KG1 (cell line): ENCODE measurements around the gene SUN1.
A peak's percentile ranks its signal among the peaks of the same experiment; 100 is the strongest.
"Not testable (repeated sequence)": the region's sequence is repeated elsewhere in the genome, so short reads cannot be mapped to it uniquely, and the experiment has no call there.

Experiments used
- DNase-seq: peaks from one replicate; lab custom pipeline; 2025; lab: John Stamatoyannopoulos, UW

Gene SUN1

DNA sequence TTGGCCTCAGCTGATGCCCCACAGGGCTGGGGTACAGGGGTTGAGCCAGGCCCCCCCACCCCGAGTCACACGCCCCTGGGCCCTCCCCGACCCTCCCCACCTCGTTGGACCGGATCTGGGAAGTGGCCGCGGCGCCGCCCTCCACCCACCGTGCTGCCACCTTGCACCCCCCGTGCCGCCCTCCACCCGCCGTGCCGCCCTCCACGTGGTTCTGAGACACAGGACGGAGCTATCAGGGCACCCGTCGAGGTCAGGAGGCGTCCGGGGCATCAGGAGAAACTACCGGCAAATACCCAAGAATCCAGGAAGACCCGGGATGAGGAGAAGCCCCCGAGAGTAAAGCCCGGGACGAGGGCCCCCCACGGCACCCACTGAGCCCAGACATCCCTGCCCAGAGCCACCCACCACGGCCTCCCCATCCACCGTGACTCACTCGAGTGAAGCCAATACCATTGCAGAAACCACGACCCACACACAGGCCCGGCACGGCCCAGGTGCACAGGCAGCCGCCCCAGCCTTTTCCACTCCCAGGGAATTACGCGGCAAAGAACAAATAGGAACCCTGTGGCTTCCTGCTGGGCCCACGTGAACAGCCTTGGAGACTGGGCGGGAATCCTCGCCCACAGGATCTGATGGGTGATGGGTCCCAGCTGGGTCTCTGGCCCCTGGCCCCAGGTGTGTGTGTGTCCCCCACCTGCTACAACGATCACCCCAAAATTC is 88.2 kb downstream of the SUN1 start:
- DNase-seq: no peak

DNA sequence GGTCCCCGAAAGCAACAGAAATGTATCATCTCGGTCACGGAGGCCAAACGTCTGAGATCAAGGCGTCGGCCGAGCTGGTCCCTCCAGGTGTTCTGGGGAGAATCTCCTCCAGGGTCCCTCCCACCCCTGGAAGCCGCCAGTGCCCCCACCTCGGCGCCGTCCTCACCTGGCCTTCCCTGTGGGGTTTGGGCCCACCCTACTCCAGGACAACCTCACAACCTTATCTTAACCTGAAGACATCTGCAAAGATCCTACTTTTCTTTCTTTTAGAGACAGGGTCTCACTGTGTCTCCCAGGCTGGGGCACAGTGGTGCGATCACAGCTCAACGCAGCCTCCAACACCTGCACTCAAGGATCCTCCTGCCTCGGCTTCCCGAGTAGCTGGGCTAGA is 88.8 kb downstream of the SUN1 start:
- no peak for DNase-seq

DNA sequence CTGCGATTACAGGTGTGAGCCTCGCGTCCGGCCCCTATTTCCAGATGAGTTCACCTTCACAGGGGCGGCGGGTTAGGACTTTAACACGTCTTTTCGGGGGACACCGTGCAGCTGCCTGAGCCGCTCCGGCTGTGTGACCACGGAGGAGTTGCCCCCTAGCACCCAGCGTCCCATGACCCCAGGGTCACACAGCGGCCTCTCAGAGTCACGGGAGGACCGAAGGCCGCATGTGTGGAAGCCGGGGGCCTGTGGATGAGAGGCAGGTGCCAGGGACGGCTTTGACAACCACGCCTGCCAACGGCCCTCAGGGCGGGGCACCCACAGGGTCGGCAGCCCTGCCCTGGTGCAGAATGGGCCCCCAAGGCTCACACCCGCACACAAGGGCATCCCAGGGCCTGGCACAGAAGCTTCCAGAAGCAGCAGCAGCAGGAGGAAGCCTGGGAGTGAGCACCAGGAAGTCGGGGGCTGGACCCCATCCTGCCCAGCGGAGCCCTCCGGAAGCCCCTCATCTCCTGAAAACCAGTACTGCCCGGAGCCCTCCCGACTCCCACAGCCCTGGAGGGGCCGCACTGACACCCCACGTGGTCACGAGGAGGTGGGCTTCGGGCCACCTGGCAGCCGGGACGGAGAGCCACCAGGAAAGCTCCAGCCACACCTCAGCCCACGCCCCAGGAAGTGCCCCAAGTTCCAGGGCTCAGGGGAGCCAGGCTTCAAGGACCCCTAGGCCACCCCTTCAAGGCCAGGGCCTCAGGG is 89.5 kb downstream of the SUN1 start:
- DNase-seq: no peak

DNA sequence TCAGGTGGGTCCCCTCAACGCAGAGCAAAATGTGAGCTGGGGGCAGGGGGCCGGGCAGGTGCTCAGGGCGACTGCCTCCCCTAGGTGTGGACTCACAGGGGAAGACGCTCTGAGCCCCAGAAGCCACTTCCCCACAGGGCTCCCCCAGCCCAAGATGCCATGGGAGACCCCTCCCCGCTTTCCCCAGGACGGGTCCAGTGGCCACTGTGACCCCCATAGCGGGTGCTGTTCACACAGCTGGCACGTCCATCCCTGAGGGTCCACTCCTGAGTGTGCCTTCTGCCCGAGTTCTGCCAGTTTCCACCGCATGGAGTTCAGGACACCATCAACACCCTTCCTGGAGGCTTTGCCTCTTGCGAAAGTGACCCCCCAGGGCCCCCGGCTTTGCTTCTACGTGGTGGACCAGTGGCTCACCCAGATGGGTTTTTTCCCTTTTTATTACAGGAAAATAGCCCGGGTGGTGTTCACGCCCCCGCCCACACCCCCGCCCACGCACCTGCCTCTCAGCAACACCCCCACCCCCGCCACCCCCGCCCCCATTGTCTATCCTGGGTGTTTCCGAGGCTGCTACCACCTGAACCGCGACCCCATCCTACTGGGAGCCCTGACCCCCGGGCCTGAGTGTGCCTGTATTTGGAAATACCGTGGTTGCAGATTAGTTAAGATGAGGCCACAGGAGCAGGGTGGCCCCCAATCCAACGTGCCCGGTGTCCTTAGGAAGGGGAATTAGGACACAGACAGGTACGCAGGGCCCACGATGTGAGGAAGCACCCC is 90.2 kb downstream of the SUN1 start:
- no peak for DNase-seq

DNA sequence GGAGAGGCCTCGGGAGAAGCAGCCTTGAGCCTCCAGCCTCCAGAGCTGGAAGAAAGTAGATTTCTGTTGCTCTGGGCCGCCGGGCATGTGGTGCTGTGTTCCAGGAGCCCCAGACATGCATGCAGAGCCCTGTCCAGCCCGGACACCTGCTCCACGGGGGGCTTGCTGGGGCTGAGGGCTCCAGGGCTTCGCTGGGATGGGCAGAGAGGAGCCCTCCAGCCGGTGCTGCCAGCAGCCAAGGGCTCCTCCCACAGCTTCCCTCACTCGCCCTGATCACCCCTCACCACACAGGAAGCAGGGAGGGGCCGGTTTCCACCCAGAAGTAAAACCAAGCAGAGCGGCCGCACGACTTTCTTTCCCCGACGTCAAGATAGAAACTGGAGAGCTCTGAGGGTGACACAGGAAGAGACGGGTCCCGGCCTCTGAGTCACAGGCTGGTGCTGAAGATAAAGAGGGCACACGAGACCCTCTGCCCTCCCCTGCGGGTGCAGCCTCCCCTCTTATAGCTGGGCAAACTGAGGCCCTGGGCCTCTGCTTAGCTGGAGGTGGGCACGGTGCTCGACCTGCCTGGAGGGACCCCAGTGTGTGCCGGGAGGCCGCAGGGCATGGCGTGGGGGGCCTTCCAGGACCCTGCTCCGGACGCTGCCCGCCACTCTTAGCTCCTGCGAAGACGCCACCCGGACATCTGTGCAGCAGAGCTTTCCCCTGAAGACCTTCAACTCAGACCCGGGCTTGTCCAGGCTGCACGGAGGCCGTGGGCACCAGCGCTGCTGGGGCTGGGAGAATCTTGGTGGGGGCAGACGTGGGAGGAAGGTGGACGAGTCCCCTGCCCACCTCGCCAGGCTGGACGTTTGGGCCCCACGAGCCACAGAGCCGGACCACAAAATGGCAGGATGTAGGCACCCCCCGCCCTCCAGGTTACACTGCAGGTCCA is 91.1 kb downstream of the SUN1 start:
- peak; percentile 79 for DNase-seq

DNA sequence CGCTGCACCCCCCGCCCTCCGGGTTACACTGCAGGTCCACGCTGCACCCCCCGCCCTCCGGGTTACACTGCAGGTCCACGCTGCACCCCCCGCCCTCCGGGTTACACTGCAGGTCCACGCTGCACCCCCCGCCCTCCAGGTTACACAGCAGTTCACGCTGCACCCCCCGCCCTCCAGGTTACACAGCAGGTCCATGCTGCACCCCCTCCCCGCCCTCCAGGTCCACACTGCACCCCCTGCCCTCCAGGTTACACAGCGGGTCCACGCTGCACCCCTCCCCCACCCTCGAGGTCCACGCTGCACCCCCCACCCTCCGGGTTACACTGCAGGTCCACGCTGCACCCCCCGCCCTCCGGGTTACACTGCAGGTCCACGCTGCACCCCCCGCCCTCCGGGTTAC is 91.8 kb downstream of the SUN1 start:
- not testable (repeated sequence) for DNase-seq
